Activated T-cell treated with anti-CD3 and anti-CD28 coated beads, Interleukin-2, amount 50 U/mL, for 4 hours (primary cell): ENCODE measurements around the gene ALX1. TPM values are rescaled to one million over a fixed set of nuclear protein-coding genes. Genes with fewer than 3 reads are reported as not detected.
"Not testable (repeated sequence)": the region's sequence is repeated elsewhere in the genome, so short reads cannot be mapped to it uniquely, and the experiment has no call there.

Experiments used
- ATAC-seq, 2 donors: fragments of 200-7000 bp; cut with Tn5 transposase; one replicate each; pipeline ENCODE4 v1.10.0; 2021
- DNase-seq: peaks from one replicate; pipeline ENCODE4 v3.0.0-alpha.2; 2020
- H3K27me3 Mint-ChIP-seq: one replicate; pipeline ENCODE4 v1.8.0; 2021; ENCODE audit warnings: low read depth, mixed read lengths
- H3K36me3 Mint-ChIP-seq: one replicate; pipeline ENCODE4 v1.8.0; 2022; ENCODE audit warnings: mixed read lengths; ENCODE audit not compliant: insufficient read depth
- H3K4me1 Mint-ChIP-seq: one replicate; pipeline ENCODE4 v1.8.0; 2021; ENCODE audit warnings: low read depth, mixed read lengths
- H3K4me3 Mint-ChIP-seq: one replicate; pipeline ENCODE4 v1.8.0; 2021; ENCODE audit warnings: mild to moderate bottlenecking, moderate library complexity, mixed read lengths
- H3K9me3 Mint-ChIP-seq: one replicate; pipeline ENCODE4 v1.8.0; 2021; ENCODE audit warnings: mixed read lengths
- total RNA-seq, 3 donors: library from RNA; stranded (reverse); gene quantifications; one replicate each; pipeline ENCODE4 v1.2.1, GENCODE V29; 2021

Gene ALX1
- total RNA-seq, 3 donors from 2014 or later: not detected

GRCh38 chr12:85279449-85280164 is 413 bp upstream of the ALX1 start:
- no peaks in the 10 kb centered on the region for H3K36me3 Mint-ChIP-seq

DNA sequence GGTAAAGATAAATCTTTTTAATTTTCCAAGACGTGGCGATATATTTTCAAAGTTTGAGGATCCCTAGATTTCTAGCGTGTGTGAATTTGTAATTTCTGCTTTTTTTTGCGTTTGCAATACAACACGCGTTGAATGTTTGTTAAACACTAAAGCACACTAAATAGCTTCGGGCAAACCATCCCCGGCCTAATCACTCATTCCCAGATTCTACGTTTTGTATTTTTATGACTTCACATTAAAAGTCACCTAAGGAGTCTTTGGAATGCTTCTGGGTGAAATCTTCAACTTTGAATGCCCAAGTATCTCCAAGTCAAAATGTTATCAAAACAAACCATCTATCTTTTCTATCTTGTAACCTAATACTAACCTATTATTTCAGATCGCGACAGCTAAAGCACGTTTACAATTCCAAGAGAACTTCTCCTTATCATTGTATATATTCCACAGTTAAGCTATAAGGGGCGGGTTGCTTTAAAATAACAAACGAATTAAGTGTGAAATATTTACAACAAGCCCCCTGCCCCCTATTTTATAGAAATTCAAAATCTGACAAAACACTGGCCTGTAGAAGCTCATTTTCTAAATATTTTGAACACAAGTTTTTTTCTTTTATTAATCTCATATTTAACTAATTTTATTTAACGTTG is 1.1 kb downstream of the ALX1 start:
- Mint-ChIP-seq H3K27me3 (peaks cover 47% of the 10 kb centered on the region), H3K4me1 (peaks cover 8% of the 10 kb centered on the region), H3K4me3 (no peak overlapping the region), H3K9me3 (no peaks in the 10 kb centered on the region), H3K36me3 (no peaks in the 10 kb centered on the region)
- ATAC-seq: no peak
- no peak for DNase-seq

More at GRCh38 chr12:85279449-85280164, 413 bp upstream of the ALX1 start:
- H3K9me3 Mint-ChIP-seq: no peaks in the 10 kb centered on the region
- peaks cover 8% of the 10 kb centered on the region for H3K4me1 Mint-ChIP-seq
- DNase-seq (no peak), ATAC-seq (no peak)
- H3K27me3 Mint-ChIP-seq: peaks cover 50% of the 10 kb centered on the region
- H3K4me3 Mint-ChIP-seq: no peak overlapping the region

DNA sequence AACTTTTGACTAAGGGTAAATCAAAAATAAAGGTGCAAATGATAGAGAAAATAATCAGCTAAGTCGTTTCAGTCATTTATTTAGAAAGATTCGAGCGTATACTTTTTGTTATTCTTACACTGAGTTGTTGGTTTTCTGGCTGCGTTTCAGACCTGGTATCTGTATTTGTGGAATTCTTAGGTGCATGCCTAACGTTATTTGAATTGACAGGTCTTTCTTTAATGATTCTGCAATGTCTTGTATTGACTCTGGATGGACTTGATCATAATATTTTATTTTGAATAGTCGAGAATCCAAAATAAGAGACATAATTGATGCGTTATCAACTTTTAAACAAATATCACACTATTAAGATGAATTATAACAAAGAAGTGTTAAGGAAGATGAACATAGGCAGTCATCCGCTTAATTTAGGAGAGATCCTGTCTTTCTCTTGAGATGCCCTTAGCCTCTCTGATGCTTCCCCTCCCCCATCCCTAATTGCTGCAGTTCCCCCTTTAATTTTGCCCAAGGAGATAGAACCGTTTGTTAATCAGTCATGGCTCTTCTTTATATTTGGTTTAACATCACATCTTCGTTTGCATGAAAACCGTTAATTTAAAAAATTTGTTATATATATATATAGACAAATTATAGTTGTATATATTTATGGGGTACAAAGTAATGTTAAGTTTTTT is 1.8 kb downstream of the ALX1 start:
- ATAC-seq (no peak), DNase-seq (no peak)
- H3K36me3 Mint-ChIP-seq: no peaks in the 10 kb centered on the region
- H3K27me3 Mint-ChIP-seq: peaks cover 42% of the 10 kb centered on the region
- H3K4me1 Mint-ChIP-seq: peaks cover 8% of the 10 kb centered on the region
- no peak overlapping the region for H3K4me3 Mint-ChIP-seq
- no peaks in the 10 kb centered on the region for H3K9me3 Mint-ChIP-seq

GRCh38 chr12:85283560-85283959 is 3.5 kb downstream of the ALX1 start:
- no peak for ATAC-seq
- H3K4me1 Mint-ChIP-seq: peaks cover 8% of the 10 kb centered on the region
- H3K9me3 Mint-ChIP-seq: no peaks in the 10 kb centered on the region
- H3K27me3 Mint-ChIP-seq: peaks cover 31% of the 10 kb centered on the region
- no peaks in the 10 kb centered on the region for H3K36me3 Mint-ChIP-seq
- H3K4me3 Mint-ChIP-seq: no peak overlapping the region
- no peak for DNase-seq

GRCh38 chr12:85296362-85296761 is 16.3 kb downstream of the ALX1 start:
- DNase-seq (no peak), ATAC-seq (no peak)
- H3K4me3 Mint-ChIP-seq: no peak overlapping the region

DNA sequence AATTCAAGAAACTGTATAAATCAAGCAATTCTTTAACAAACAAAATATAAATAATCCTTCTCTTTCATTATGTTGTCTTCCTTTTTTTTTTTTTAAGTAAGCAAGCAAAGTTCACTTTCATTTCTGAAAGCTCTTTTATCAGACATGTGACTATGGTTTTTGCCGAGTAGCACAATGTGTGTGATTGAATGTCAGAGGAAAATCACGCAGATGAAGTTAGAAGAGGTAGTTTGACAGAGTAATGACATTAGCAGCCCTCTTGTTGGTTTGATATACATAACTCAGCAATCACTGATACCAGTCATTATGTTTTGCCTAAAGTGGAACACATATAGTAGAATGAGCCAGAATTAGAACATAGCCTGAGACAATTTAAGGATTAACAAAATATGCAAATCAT is 19.0 kb downstream of the ALX1 start:
- no peaks in the 10 kb centered on the region for H3K27me3 Mint-ChIP-seq
- H3K9me3 Mint-ChIP-seq: peaks cover 4% of the 10 kb centered on the region
- ATAC-seq: no peak
- no peaks in the 10 kb centered on the region for H3K4me1 Mint-ChIP-seq
- no peak for DNase-seq
- no peak overlapping the region for H3K4me3 Mint-ChIP-seq
- no peaks in the 10 kb centered on the region for H3K36me3 Mint-ChIP-seq

More at GRCh38 chr12:85296362-85296761, 16.3 kb downstream of the ALX1 start:
- no peaks in the 10 kb centered on the region for H3K4me1 Mint-ChIP-seq
- no peaks in the 10 kb centered on the region for H3K36me3 Mint-ChIP-seq
- peaks cover 4% of the 10 kb centered on the region for H3K9me3 Mint-ChIP-seq
- H3K27me3 Mint-ChIP-seq: no peaks in the 10 kb centered on the region

DNA sequence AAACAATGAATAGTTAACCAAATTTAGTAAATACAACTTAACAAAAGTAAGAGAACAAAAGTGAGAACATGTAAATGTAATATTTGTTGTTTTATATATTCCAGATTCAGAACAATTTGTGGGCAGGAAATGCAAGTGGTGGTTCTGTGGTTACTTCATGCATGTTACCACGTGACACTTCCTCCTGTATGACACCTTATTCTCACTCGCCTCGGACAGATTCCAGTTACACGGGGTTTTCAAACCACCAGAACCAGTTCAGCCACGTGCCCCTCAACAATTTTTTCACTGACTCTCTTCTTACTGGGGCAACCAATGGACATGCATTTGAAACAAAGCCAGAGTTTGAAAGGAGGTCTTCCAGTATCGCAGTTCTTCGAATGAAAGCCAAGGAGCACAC is 21.0 kb downstream of the ALX1 start:
- DNase-seq (no peak), ATAC-seq (no peak)
- Mint-ChIP-seq H3K36me3 (no peaks in the 10 kb centered on the region), H3K27me3 (no peaks in the 10 kb centered on the region), H3K9me3 (peaks cover 4% of the 10 kb centered on the region), H3K4me3 (no peak overlapping the region), H3K4me1 (no peaks in the 10 kb centered on the region)

DNA sequence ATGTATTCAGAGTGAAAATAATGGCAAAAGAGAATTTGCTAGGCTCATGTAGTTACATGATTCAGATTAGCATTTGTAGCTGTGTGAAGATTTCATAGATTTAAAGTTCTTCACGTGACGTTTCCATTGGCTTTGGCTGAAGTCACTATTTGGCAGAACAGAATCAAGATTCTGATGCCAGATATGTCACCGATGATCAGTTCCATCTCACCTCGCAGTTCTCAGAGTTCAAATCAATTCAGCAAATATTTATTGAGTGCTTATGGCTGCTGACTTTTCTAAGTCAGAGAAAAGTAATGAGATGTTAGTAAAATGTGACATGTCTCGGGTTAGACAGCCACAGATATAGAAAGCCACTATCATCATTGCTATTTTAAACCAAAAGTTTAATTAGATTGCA is 28.4 kb downstream of the ALX1 start:
- no peak for ATAC-seq
- Mint-ChIP-seq H3K36me3 (no peaks in the 10 kb centered on the region), H3K9me3 (no peaks in the 10 kb centered on the region), H3K4me1 (no peaks in the 10 kb centered on the region), H3K27me3 (no peaks in the 10 kb centered on the region), H3K4me3 (no peak overlapping the region)
- no peak for DNase-seq

- H3K27me3 Mint-ChIP-seq: no peaks in the 10 kb centered on the region
- H3K4me1 Mint-ChIP-seq: no peaks in the 10 kb centered on the region
- no peak overlapping the region for H3K4me3 Mint-ChIP-seq
- ATAC-seq (no peak), DNase-seq (no peak)
- H3K36me3 Mint-ChIP-seq: no peaks in the 10 kb centered on the region
- H3K9me3 Mint-ChIP-seq: no peaks in the 10 kb centered on the region
These were observed 29.1 kb downstream of the ALX1 start for GRCh38 chr12:85309125-85309566.

DNA sequence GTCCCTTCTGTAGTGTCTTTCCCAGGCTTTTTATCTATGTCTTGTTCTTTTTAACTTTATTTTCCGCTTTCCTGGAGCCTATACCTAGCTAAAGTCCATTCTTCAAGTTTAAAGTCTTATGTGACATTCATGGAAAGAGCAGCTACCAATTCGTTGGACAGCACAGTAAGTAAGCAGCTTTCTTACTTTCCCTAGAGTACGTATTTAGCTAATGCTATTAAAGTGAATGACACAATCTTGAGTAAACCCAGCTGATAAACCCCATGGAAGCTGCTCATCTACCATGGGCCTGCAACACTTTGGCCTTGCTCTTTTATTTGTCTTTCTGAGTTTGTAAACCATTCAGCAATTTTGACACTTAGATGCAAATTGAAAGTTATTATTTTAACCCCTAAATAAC is 30.0 kb downstream of the ALX1 start:
- ATAC-seq: no peak
- Mint-ChIP-seq H3K36me3 (no peaks in the 10 kb centered on the region), H3K9me3 (no peaks in the 10 kb centered on the region), H3K4me3 (no peak overlapping the region), H3K4me1 (no peaks in the 10 kb centered on the region), H3K27me3 (no peaks in the 10 kb centered on the region)
- no peak for DNase-seq

DNA sequence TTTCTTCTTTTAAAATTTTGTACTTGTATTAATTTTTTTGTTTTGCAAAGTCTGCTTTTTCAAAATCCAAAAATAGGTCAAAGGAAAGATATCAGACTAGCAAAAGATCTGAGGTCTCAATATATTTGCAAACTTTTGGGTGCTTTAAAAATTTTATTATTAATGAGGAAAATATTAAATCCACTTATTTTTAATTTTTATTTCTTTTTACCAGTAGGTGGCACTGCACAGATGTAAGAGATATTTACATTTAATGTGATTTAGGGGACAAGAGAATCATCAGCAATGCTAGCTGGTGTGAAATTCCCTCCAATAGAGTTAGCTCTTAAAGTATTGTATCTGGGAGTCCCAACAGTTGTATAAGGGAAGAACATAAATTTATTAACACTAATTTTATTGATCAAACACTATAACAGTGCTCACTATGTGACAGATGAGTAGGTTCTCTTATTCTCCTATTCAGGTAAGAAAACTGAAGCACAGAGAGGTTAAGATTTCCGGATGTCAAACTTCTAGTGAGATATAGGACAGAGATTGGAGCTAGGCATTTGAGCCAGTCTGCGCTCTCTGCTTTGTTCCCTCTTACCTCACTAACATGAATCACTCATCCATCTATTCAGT is 30.5 kb downstream of the ALX1 start:
- no peak for DNase-seq

GRCh38 chr12:85317866-85318636 is 38.0 kb downstream of the ALX1 start:
- not testable (repeated sequence) for H3K4me1 Mint-ChIP-seq, H3K9me3 Mint-ChIP-seq, ATAC-seq, DNase-seq, H3K27me3 Mint-ChIP-seq, H3K36me3 Mint-ChIP-seq
- H3K4me3 Mint-ChIP-seq: peak overlapping the region; percentile 37

More for the DNA sequence above, 30.5 kb downstream of the ALX1 start:
- no peak for ATAC-seq
- Mint-ChIP-seq H3K9me3 (no peaks in the 10 kb centered on the region), H3K27me3 (no peaks in the 10 kb centered on the region), H3K4me3 (no peak overlapping the region), H3K4me1 (no peaks in the 10 kb centered on the region), H3K36me3 (no peaks in the 10 kb centered on the region)

GRCh38 chr12:85322715-85323114 is 42.7 kb downstream of the ALX1 start:
- Mint-ChIP-seq H3K4me3 (no peak overlapping the region), H3K27me3 (no peaks in the 10 kb centered on the region), H3K4me1 (no peaks in the 10 kb centered on the region), H3K9me3 (peaks cover 4% of the 10 kb centered on the region), H3K36me3 (no peaks in the 10 kb centered on the region)
- ATAC-seq (no peak), DNase-seq (no peak)

GRCh38 chr12:85325442-85325841 is 45.4 kb downstream of the ALX1 start:
- Mint-ChIP-seq H3K4me3 (no peak overlapping the region), H3K27me3 (no peaks in the 10 kb centered on the region), H3K36me3 (no peaks in the 10 kb centered on the region), H3K4me1 (no peaks in the 10 kb centered on the region), H3K9me3 (peaks cover 6% of the 10 kb centered on the region)
- no peak for DNase-seq
- ATAC-seq: no peak
